ENCODE data around the gene BAIAP3. TPM values are rescaled to one million over a fixed set of nuclear protein-coding genes. Genes with fewer than 3 reads are reported as not detected.

The BAIAP3 gene, protein sequence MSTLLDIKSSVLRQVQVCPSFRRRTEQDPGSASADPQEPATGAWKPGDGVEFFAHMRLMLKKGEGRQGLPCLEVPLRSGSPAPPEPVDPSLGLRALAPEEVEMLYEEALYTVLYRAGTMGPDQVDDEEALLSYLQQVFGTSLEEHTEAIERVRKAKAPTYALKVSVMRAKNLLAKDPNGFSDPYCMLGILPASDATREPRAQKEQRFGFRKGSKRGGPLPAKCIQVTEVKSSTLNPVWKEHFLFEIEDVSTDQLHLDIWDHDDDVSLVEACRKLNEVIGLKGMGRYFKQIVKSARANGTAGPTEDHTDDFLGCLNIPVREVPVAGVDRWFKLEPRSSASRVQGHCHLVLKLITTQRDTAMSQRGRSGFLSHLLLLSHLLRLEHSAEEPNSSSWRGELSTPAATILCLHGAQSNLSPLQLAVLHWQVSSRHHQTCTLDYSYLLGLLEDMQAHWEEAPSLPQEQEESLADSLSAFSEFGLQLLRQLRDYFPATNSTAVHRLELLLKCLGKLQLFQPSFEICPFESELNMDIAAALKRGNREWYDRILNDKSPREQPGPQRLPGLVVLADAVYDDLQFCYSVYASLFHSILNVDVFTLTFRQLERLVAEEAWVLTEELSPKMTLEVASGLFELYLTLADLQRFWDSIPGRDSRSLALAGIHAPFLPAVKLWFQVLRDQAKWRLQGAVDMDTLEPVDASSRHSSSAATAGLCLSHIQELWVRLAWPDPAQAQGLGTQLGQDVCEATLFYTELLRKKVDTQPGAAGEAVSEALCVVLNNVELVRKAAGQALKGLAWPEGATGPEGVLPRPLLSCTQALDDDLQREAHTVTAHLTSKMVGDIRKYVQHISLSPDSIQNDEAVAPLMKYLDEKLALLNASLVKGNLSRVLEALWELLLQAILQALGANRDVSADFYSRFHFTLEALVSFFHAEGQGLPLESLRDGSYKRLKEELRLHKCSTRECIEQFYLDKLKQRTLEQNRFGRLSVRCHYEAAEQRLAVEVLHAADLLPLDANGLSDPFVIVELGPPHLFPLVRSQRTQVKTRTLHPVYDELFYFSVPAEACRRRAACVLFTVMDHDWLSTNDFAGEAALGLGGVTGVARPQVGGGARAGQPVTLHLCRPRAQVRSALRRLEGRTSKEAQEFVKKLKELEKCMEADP
- total RNA-seq (ENCODE audit: low replicate concordance) = 5.0 and 6.9 TPM in 2 replicates
- long read RNA-seq = 0 reads

DNA sequence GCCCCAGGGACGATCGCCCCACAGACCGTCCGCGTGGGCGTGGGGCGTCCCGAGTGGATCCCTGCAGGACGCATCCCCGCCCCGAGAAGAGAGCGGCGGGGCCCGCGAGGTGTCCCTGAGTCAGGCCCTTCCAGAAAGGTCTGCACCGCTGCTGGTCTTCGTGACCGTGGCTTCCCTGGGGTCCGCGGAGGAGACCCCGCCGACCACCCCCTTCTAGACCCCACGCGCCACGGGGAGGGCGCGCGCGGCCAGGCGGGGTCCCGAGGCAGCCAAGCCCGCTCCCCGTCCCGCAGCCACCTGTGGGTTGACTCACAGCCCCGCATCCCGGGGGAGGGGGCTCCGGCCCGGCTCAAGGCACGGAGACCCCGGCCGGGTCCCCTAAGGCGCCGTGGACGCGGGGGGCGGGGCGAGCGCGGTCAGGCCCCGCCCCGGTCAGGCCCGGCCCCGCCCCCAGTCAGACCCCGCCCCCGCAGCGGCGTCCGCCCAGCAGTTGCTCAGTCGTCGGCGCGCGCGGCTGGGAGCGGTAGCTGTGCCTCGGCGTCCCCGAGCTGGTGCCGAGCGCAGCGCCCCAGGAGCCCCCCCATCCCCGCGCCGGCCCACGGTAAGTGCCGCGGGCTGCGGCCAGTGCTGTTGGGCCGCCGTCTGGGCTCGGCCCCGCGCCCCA lies at the start of gene BAIAP3:
Gene BAIAP3 (plus strand): TSS at position 497 of the 664 bp plus-strand sequence. CDS start 4,905 bp downstream, outside the sequence.
- H3K4me1 Mint-ChIP-seq (ENCODE audit: unreplicated experiment) = no peaks in the 10 kb centered on the region
- H3K27me3 Mint-ChIP-seq = peaks cover 47% of the 10 kb centered on the region
- TF ChIP-seq, protein P1, sequence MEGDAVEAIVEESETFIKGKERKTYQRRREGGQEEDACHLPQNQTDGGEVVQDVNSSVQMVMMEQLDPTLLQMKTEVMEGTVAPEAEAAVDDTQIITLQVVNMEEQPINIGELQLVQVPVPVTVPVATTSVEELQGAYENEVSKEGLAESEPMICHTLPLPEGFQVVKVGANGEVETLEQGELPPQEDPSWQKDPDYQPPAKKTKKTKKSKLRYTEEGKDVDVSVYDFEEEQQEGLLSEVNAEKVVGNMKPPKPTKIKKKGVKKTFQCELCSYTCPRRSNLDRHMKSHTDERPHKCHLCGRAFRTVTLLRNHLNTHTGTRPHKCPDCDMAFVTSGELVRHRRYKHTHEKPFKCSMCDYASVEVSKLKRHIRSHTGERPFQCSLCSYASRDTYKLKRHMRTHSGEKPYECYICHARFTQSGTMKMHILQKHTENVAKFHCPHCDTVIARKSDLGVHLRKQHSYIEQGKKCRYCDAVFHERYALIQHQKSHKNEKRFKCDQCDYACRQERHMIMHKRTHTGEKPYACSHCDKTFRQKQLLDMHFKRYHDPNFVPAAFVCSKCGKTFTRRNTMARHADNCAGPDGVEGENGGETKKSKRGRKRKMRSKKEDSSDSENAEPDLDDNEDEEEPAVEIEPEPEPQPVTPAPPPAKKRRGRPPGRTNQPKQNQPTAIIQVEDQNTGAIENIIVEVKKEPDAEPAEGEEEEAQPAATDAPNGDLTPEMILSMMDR (conservative IDR thresholded peaks at IDR 0.05) = no peak
- peak within 1 kb of the TSS; percentile 75 for H3K4me3 Mint-ChIP-seq
- no peaks in the 10 kb centered on the region for H3K9me3 Mint-ChIP-seq
- H3K27ac Mint-ChIP-seq = peak within 1 kb of the TSS; percentile 41
- no peak for DNase-seq (ENCODE audit: extremely low spot score, unreplicated experiment)
- H3K36me3 Mint-ChIP-seq = no peaks in the 10 kb centered on the region

DNA sequence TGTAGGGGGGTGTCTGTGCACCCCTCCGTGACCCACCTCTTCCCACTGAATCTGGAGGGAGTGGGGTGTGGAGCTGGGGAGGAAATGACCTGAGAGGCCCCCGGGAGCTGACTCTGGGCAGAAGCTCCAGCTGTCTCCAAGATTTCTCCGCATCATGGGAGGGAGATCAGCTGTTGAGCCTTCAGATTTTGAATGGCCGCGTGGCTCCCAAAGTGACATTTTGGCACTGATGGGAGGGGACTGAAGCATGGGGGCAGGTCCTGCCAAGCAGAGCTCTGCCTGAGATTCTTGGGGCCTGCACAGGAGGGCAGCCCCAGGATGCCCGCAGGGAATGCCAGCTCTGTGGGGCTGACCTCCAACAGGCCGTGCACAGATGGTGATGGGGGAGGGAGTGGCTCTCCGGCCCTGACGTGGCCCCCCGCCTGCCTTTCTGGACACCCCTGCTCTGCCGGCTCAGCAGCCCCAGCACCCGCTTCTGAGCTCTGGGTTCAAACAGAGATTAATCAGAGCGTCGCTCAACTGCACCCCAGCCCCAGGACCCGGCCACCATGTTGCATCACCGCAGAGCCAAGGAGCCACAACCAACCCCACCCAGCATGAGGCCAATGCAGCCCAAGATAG lies 49.3 kb upstream of the BAIAP3 start:
- Mint-ChIP-seq H3K4me3 (no peak overlapping the region), H3K4me1 (ENCODE audit: unreplicated experiment) (peaks cover 7% of the 10 kb centered on the region), H3K27ac (no peak overlapping the region), H3K36me3 (no peaks in the 10 kb centered on the region), H3K9me3 (no peaks in the 10 kb centered on the region), H3K27me3 (peaks cover 20% of the 10 kb centered on the region)
- DNase-seq (ENCODE audit: extremely low spot score, unreplicated experiment) = no peak
- TF ChIP-seq, protein P1 (conservative IDR thresholded peaks at IDR 0.05) = no peak

DNA sequence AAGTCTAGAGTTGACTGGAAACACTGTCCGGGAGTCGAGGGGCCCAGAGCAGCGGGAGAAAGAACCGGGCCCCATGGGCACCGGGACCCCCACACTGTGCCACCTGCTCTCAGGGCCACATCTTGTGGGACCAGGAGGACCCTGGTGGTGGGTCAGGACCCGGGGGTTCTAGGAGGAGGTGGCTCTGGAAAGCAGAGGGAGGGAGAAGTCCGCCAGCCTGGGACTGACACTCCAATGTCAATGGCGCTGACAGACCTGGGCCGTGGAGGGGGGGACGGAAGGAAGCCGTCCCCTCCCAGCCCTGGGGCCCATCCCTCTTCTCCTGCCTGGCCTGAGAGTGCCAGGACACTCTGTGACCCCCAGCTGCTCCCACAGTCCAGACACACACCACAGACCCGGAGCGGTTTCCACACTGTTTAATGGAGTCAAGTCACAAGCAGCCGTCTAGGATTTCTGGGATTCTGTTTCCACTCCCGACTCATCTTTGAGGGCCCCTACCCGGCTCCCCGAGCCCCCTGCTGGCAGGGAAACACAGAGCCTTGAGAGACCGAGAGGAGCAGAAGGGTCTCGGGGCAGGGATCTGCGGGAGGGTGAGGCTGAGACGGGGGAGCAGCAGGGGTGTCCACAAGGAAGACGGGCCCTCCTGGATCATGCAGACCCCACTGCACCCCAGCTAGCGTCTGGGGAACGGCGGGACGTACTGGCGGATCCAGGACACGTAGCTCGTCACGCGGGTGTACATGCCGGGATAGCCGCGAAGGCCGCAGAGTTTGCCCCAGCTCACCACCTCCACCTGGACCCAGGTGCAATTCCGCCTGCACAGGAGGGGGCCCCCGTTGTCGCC lies 47.6 kb upstream of the BAIAP3 start:
- H3K4me3 Mint-ChIP-seq = no peak overlapping the region
- peaks cover 34% of the 10 kb centered on the region for H3K27me3 Mint-ChIP-seq
- no peaks in the 10 kb centered on the region for H3K9me3 Mint-ChIP-seq

DNA sequence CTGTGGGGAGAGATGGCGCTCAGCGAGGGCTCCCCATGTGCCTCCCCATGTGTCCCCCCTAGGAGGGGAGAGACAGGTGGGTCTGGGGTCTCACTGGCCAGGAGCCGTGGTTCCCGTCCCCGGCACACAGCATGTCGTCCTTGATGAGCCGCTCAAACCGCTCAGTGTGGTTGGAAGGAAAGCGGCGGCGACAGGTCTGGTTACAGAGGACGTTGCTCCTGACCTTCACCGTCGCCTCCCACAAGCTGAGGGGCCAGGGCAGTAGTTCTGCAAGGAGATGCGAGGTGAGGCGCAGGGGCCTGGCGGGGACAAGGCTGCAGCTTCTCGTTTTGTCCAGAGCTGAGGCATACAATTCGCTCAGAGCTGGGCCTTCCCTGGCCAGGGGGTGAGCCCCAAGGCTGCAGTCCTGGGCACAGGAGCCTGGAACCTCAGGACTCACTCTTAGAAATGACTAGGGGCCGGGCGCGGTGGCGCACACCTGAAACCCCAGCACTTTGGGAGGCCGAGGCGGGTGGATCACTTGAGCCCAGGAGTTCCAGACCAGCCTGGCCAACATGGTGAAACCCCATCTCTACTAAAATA lies 46.8 kb upstream of the BAIAP3 start:
- no peak for DNase-seq (ENCODE audit: extremely low spot score, unreplicated experiment)
- Mint-ChIP-seq H3K27me3 (peaks cover 39% of the 10 kb centered on the region), H3K4me3 (no peak overlapping the region), H3K9me3 (no peaks in the 10 kb centered on the region), H3K4me1 (ENCODE audit: unreplicated experiment) (peaks cover 11% of the 10 kb centered on the region), H3K36me3 (no peaks in the 10 kb centered on the region), H3K27ac (no peak overlapping the region)
- TF ChIP-seq, protein P1 (conservative IDR thresholded peaks at IDR 0.05) = no peak

More for the DNA sequence above, 47.6 kb upstream of the BAIAP3 start:
- TF ChIP-seq, protein P1 (conservative IDR thresholded peaks at IDR 0.05) = peak; percentile 46
- Mint-ChIP-seq H3K4me1 (ENCODE audit: unreplicated experiment) (peaks cover 7% of the 10 kb centered on the region), H3K36me3 (no peaks in the 10 kb centered on the region), H3K27ac (no peak overlapping the region)
- no peak for DNase-seq (ENCODE audit: extremely low spot score, unreplicated experiment)
